SK-N-SH treated with all-trans-retinoic acid at 6 μM for 48 hours (cell line): ENCODE results near the gene APC2.
A peak's percentile ranks its signal among the peaks of the same experiment; 100 is the strongest.

Source experiments
- ATAC-seq: fragments of 200-7000 bp; cut with Tn5 transposase; 3 replicates; pipeline ENCODE4 v1.9.1; 2020; ENCODE audit warnings: mild to moderate bottlenecking, moderate library complexity
- ARNTL ChIP-seq: fragments of 450-650 bp; formaldehyde crosslinking; IDR thresholded peaks from 2 replicates; pipeline ENCODE4 v1.5.0; 2020; ENCODE audit warnings: low read depth, mild to moderate bottlenecking, moderate library complexity, borderline replicate concordance
- BACH2 ChIP-seq: fragments of 250-450 bp; sonication (Bioruptor Pico); IDR thresholded peaks from 2 replicates; pipeline ENCODE4 v1.9.0; 2021; ENCODE audit warnings: mild to moderate bottlenecking, borderline replicate concordance
- GLIS3 ChIP-seq: fragments of 250-450 bp; sonication (Bioruptor Pico); IDR thresholded peaks from 2 replicates; pipeline ENCODE4 v1.5.0; 2020; ENCODE audit warnings: mild to moderate bottlenecking, moderate library complexity
- ISL1 ChIP-seq: fragments of 250-450 bp; sonication (Bioruptor Pico); IDR thresholded peaks from 2 replicates; pipeline ENCODE4 v2.1.2; 2022; ENCODE audit warnings: mild to moderate bottlenecking, moderate library complexity
- OSR1 ChIP-seq: fragments of 250-450 bp; sonication (Bioruptor Pico); IDR thresholded peaks from 2 replicates; pipeline ENCODE4 v1.8.0; 2022; ENCODE audit warnings: moderate library complexity, mild to moderate bottlenecking, inconsistent platforms
- PPARA ChIP-seq: fragments of 250-450 bp; sonication (Bioruptor Pico); IDR thresholded peaks from 2 replicates; pipeline ENCODE4 v1.5.0; 2020; ENCODE audit warnings: mild to moderate bottlenecking, borderline replicate concordance
- RARB ChIP-seq: fragments of 250-450 bp; sonication (Bioruptor Pico); IDR thresholded peaks from 2 replicates; pipeline ENCODE4 v1.8.0; 2021; ENCODE audit warnings: mild to moderate bottlenecking, moderate library complexity
- SNAI2 ChIP-seq: fragments of 250-450 bp; sonication (Bioruptor Pico); IDR thresholded peaks from 2 replicates; pipeline ENCODE4 v1.5.0; 2020; ENCODE audit warnings: mild to moderate bottlenecking, moderate library complexity
- TCF4 ChIP-seq: fragments of 250-450 bp; sonication (Bioruptor Pico); IDR thresholded peaks from 2 replicates; pipeline ENCODE4 v1.8.0; 2021; ENCODE audit warnings: mild to moderate bottlenecking, moderate library complexity, borderline replicate concordance
- TSHZ2 ChIP-seq: fragments of 250-450 bp; sonication (Bioruptor Pico); IDR thresholded peaks from 2 replicates; pipeline ENCODE4 v1.5.0; 2020; ENCODE audit warnings: mild to moderate bottlenecking, moderate library complexity
- ZFP30 ChIP-seq: fragments of 450-650 bp; formaldehyde crosslinking; IDR thresholded peaks from 2 replicates; pipeline ENCODE4 v1.5.0; 2022; ENCODE audit warnings: mild to moderate bottlenecking, moderate library complexity
- ZNF565 ChIP-seq: fragments of 450-650 bp; formaldehyde crosslinking; conservative IDR thresholded peaks from 2 replicates; pipeline ENCODE4 v1.5.0; 2020; ENCODE audit warnings: low read depth, mild to moderate bottlenecking, moderate library complexity
- ZNF70 ChIP-seq: fragments of 450-650 bp; formaldehyde crosslinking; IDR thresholded peaks from 2 replicates; pipeline ENCODE4 v1.5.0; 2020; ENCODE audit warnings: mild to moderate bottlenecking, moderate library complexity
- ZNF8 ChIP-seq: fragments of 450-650 bp; formaldehyde crosslinking; IDR thresholded peaks from 2 replicates; pipeline ENCODE4 v1.5.0; 2020; ENCODE audit warnings: mild to moderate bottlenecking, moderate library complexity
- TF ChIP-seq, protein P1 (sequence below): fragments of 250-450 bp; sonication (Bioruptor Pico); IDR thresholded peaks from 2 replicates; pipeline ENCODE4 v1.5.1; 2020; ENCODE audit warnings: low read depth, mild to moderate bottlenecking, moderate library complexity
- TF ChIP-seq, protein P2 (sequence below): fragments of 250-450 bp; sonication (Bioruptor Pico); IDR thresholded peaks from 2 replicates; pipeline ENCODE4 v1.5.1; 2021; ENCODE audit warnings: mild to moderate bottlenecking, moderate library complexity
- TF ChIP-seq, protein P3 (sequence below): fragments of 250-450 bp; sonication (Bioruptor Pico); IDR thresholded peaks from 2 replicates; pipeline ENCODE4 v1.8.0; 2020; ENCODE audit warnings: mild to moderate bottlenecking, moderate library complexity, borderline replicate concordance

Gene APC2

DNA sequence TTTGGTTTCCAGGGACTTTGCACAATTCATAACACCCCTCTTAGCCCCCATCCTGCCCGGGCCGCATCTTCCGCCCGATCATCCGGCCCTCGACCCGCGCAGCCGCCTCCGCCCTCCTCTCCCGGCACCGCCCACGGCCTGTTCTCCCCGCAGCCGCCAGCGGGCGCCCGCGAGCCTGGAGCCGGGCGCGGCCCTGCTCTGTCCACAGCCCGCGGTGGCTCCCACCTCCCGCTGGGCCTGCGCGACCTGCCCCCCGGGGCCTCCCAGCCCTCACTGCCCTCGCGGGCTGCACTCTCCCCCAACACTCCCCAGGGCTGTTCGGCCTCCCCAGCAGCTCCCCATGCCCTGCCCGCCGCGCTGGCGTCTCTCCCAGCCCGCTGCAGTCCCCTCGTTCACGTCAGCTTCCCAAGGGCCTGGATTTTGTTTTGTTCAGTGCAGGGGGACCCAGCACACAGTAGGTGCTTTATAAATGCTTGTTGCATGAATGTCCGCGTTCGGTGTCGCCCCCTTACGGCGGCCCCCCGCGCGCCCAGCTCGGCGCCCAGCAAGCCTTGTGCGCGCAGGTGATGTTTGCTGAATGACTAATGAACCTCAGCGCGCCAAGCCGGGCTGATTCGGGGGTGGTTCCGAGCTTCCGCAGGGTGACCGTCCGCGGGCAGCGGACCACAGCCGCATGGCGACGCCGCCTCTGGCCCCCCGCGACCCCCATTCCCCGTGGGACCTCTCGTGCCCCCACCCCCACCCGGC, 4.6 kb upstream of the APC2 start:
- ATAC-seq: peak; percentile 88
- 0 out of 2 replicates have a peak, but pooled peaks have one; percentile 64 for TF ChIP-seq GLIS3 (CRISPR knock-in tag)
- TF ChIP-seq ZNF8 (CRISPR knock-in tag): peak; percentile 36; the same call in 1 of the 2 replicates
- TF ChIP-seq, protein P1, sequence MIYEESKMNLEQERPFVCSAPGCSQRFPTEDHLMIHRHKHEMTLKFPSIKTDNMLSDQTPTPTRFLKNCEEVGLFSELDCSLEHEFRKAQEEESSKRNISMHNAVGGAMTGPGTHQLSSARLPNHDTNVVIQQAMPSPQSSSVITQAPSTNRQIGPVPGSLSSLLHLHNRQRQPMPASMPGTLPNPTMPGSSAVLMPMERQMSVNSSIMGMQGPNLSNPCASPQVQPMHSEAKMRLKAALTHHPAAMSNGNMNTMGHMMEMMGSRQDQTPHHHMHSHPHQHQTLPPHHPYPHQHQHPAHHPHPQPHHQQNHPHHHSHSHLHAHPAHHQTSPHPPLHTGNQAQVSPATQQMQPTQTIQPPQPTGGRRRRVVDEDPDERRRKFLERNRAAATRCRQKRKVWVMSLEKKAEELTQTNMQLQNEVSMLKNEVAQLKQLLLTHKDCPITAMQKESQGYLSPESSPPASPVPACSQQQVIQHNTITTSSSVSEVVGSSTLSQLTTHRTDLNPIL (CRISPR knock-in tag): no peak

GRCh38 chr19:1445932-1446712, 3.8 kb upstream of the APC2 start:
- peak; percentile 25 for ATAC-seq
- TF ChIP-seq ZNF8 (CRISPR knock-in tag) (peak; percentile 96), ZNF565 (CRISPR knock-in tag) (no peak), BACH2 (CRISPR knock-in tag) (no peak), SNAI2 (CRISPR knock-in tag) (no peak)
- TF ChIP-seq, protein P2, sequence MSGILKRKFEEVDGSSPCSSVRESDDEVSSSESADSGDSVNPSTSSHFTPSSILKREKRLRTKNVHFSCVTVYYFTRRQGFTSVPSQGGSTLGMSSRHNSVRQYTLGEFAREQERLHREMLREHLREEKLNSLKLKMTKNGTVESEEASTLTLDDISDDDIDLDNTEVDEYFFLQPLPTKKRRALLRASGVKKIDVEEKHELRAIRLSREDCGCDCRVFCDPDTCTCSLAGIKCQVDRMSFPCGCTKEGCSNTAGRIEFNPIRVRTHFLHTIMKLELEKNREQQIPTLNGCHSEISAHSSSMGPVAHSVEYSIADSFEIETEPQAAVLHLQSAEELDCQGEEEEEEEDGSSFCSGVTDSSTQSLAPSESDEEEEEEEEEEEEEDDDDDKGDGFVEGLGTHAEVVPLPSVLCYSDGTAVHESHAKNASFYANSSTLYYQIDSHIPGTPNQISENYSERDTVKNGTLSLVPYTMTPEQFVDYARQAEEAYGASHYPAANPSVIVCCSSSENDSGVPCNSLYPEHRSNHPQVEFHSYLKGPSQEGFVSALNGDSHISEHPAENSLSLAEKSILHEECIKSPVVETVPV: no peak

DNA sequence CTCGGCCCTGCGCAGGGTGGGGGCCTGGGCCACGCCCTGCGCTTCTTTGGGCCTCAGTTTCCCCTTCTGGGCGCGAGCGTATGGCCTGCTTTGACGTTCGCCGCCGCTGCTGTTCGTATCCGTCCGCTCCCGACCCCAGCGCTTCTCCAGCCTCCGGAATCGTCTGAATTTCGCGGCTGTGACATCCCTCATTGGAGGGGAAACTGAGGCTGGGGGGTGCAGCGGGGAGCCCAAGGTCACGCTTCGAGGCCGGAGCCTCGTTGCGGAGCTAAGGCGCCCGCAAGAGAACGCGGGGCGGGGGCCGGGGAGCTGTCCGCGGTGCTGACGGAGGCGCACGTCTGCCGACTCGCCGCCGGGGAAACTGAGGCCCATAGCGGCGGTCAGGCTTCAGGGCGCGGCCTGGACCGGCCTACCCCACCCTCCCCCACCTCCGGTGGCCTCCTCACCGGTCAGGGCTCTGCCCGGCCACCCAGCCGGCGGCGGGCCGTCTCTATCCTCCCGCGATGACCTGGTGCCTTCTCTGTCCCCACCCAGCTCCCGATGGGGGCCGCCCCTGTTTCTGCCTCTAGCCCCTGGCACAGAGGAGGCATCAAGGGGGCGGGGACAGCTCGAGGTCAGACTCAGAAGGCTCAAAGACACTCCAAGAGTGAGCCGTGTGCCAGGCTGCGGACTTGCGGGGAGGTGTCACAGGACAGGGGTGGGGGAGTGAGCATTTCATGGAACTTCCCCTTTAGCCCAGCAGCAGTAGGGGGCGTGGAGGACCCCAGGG, 3.0 kb upstream of the APC2 start:
- TF ChIP-seq, protein P3, sequence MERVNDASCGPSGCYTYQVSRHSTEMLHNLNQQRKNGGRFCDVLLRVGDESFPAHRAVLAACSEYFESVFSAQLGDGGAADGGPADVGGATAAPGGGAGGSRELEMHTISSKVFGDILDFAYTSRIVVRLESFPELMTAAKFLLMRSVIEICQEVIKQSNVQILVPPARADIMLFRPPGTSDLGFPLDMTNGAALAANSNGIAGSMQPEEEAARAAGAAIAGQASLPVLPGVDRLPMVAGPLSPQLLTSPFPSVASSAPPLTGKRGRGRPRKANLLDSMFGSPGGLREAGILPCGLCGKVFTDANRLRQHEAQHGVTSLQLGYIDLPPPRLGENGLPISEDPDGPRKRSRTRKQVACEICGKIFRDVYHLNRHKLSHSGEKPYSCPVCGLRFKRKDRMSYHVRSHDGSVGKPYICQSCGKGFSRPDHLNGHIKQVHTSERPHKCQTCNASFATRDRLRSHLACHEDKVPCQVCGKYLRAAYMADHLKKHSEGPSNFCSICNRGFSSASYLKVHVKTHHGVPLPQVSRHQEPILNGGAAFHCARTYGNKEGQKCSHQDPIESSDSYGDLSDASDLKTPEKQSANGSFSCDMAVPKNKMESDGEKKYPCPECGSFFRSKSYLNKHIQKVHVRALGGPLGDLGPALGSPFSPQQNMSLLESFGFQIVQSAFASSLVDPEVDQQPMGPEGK: no peak
- TF ChIP-seq GLIS3 (CRISPR knock-in tag) (no peak), BACH2 (CRISPR knock-in tag) (no peak), ISL1 (CRISPR knock-in tag) (no peak), PPARA (CRISPR knock-in tag) (no peak)
- ATAC-seq: no peak

DNA sequence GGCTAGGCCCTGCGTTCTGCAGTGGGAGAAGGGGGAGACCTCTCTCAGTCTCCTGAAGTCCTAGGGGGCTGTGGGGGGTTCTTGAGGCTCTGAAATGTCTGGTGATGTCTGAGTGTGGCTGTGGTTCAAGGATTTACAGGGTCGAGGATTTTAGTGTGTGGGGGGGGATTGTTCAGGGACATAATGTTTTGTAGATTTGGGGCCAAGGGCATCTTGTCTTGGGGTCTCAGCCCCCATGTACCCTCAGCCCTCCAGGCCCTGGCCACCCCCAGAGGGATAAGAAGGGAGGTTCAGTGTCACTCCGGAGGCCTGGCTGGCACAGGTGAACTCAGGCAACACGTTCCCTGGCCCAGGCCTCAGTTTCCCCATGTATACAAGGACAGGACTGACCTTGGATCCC, 2.4 kb upstream of the APC2 start:
- ATAC-seq: no peak
- TF ChIP-seq TSHZ2 (CRISPR knock-in tag) (no peak), RARB (CRISPR knock-in tag) (no peak), ZFP30 (CRISPR knock-in tag) (no peak), ZNF8 (CRISPR knock-in tag) (no peak), ZNF70 (CRISPR knock-in tag) (no peak), TCF4 (CRISPR knock-in tag) (no peak)

- ATAC-seq: no peak
- TF ChIP-seq ISL1 (CRISPR knock-in tag) (no peak), OSR1 (CRISPR knock-in tag) (no peak), SNAI2 (CRISPR knock-in tag) (no peak), TSHZ2 (CRISPR knock-in tag) (no peak), GLIS3 (CRISPR knock-in tag) (no peak), RARB (CRISPR knock-in tag) (no peak), PPARA (CRISPR knock-in tag) (no peak), ZNF70 (CRISPR knock-in tag) (no peak), ARNTL (CRISPR knock-in tag) (no peak)
Observed at GRCh38 chr19:1447944-1448343, 2.0 kb upstream of the APC2 start.
